SK-N-MC (cell line): ENCODE data around the gene ANKS1B.

Source experiments
- EZH2 ChIP-seq: fragments of 200-600 bp; sonication (generic); IDR thresholded peaks from one replicate; pipeline ENCODE4 v1.6.1; 2017; ENCODE audit warnings: antibody characterized with exemption
- FOXP2 ChIP-seq: optimal IDR thresholded peaks from 2 replicates; pipeline ENCODE3; 2011; ENCODE audit warnings: mild to moderate bottlenecking, moderate library complexity; ENCODE audit not compliant: insufficient read depth; ENCODE audit errors: extremely low read length, control extremely low read depth
- POLR2AphosphoS5 ChIP-seq: IDR thresholded peaks from 2 replicates; pipeline ENCODE4 v1.6.1; 2012; ENCODE audit warnings: mild to moderate bottlenecking, low read depth, low read length, borderline replicate concordance

DNA sequence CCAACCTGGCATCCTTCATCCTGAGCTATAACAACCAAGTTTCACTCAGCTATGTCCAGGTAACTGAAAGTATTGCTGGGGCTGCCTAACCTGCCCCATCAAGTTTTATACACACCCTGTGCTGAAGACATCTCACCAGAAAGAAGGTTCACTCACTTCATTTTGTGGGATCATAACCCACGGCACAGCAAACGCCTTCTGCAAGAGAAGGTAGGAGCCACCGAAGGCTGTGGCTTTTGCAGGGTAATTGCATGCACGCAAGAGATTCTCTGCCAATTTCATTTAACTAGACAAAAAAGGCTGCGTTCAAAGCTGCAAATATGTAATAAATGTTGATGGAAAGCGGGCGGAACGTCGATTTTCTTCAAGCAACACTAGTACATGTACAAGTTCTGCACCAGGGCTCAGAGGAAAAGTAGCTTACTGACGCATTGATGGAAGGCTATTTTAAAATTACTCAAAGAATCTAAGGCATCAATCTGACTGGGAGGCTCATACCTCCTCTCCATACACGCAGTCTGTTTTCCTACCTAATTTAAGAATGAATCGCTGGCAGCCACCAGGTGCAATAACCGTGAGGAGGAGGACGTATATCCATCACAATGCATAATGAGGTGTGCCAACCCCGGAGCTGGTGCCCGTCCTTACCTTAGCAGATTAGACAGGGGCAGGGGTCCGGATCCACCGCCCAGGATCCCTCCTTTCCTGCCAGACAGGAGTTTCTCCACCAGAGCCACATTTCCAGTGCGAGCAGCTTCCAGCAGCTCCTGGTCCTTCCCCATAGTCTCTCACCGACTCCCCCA lies 1.1 kb downstream of the ANKS1B start:
- TF ChIP-seq POLR2AphosphoS5 (no peak), EZH2 (no peak), FOXP2 (no peak)
